NCI-H146 (cell line): ENCODE data around the gene CELF4.

Source experiments
- DNase-seq: peaks from one replicate; lab custom pipeline; 2025; lab: John Stamatoyannopoulos, UW

CELF4 gene

DNA sequence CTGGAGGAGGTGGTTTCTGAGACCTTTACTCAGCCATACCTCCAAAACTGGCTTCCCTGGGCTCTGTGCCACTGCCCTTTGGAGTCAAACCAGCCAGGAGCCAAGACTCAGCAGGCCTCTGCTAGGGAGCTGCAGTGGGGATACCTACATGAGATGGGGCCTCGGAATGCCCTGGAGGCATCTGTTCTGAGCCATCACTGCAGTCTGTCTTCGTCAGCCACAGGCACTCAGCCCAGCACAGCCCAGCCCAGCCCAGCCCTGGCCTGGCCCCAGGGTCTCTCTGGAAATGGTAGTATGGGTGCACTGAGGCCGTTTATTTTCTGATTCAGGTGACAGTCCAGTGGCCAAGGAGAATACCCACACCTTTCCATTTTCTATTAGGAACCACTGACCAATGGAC, 209.8 kb downstream of the CELF4 start:
- no peak for DNase-seq

DNA sequence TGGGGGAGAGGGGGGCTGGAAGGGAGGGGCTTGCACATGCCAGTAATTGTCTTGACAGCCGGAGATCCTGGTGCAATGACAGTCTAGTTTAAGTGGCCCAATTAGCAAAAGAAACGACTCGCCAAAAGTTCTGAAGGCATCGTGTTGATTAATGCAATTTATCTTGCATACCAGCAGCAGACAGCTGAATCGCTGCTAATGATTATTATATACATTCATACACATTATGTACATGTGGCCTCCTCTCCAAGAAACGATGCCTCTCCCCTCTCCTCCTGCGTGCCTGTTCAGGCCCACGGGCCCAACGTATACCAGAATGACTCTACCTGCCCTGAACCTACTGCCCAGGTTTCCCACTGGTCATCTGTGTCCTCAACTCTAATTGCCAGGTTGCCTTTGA, 214.5 kb downstream of the CELF4 start:
- no peak for DNase-seq

DNA sequence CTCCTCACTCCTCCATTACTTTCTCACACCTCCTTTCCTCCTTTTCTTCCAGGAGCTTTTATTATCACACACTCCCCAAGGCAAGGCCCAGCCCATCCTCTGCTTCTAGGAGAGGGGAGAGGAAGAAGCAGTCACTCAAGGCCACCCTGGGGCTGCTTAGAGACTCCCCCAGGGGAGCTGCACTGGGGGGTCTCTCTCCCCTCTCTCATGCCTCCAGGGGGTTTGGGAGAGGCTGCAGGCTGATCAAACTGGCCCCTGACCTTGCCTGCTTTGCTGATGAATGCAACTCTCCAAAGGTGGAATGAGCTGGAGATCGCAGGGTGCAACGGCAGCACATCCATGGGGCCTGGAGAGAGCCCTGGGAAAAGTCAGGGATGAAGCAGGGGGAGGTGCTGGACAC, 216.9 kb downstream of the CELF4 start:
- no peak for DNase-seq

DNA sequence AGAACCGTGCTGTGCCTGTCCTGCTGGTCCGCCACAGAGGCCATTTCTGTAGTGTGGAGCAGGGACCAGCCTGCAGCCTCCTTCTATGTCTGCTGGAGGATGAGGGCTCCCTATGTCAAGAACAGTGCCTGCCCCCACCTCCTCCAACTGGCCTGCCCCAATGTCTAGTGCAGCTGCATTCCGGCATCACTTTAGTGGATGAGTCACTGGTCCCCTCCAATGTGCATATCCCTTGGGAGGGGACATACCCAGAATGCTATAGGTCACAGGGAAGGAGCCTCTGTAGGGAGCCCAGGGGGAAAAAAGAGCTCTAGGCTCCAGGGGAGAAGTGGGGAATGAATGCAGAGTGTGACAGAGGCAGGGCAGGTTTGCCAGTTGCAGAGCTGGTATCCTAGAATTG, 219.6 kb downstream of the CELF4 start:
- peak; percentile 90 for DNase-seq

DNA sequence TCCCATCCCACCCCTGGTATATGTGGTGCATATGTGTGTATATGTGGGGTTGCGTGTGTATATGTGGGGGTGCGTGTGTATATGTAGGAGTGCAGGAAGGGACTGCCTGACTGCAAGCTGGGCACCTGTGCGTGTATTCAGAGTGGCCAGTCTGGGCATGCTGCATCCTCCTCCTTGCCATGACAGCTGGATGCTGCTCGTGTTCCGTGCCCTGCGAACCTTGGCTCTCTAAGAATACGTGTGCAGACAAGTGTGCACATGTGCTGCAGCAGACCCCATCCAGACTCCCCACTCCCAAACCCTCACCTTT, 222.1 kb downstream of the CELF4 start:
- no peak for DNase-seq

DNA sequence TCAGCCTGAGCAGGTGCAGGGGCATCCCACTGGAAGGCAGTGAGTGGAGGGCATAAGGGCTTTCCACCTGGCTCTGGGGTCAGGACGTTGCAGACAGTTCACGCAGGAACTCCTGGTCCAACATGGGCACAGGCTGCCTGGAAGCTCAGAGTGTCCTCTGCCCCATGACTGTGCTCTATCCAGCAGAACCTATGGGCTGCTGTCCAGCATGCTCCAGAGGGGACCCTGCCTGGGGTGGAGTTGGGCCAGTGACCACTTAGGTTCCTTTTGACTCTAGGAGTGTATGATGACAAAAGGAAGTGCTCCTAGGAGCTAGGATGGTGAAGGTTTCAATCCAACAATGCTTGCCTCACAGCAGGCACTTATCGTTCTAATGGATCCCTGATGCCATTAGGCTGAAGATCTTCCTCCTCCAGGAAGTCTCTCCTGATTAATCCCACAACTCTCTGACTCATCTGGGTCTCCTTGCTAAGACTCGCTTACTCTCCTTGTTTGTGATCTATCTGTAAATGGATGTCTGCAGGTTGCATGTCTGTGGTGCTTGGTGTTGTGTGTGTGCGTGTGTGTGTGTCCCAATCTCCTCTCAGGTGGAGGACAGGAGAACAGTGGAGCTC, 224.0 kb downstream of the CELF4 start:
- no peak for DNase-seq

DNA sequence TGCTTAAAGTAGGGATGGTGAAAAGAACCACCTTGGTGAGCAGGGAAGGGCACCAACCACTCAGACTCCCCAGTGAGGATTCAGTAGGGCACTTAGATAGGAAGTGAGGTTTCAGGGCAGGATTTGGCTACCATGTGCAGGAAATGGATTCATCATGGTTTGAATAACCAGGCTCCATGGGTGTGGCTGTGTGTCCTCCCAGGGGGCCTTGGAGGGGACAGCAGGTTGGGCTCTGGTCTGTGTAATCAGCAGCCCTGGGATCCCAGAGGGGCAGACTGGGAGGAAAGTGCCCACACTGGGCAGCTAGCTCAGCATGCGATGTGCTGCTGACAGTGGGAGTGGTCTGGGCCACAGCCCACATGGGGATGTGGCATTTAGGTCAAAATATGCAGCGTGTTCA, 224.6 kb downstream of the CELF4 start:
- peak; percentile 78 for DNase-seq

DNA sequence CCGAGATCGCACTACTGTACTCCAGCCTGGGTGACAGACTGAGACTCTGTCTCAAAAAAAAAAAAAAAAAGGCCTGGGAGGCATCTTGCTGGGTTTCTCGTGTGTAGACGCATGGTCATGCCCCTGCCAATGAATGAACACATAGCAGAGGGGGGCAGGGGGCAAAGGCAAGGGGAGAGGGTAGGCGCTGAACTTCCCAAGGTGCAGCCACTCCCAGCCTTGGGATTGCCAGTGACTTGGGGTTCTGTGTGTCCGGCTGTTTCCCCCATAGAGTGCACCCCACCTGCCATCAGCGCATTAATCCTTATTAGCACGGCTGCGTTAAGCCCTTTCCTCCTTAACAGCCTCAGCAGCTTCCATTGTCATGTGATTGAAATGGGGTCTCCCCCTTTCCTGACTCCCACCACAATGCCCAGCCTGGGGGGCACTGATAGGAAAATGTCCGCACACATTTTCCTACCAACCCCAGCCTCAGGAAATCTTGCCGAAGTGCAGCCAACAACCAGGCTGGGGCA, 225.8 kb downstream of the CELF4 start:
- no peak for DNase-seq

DNA sequence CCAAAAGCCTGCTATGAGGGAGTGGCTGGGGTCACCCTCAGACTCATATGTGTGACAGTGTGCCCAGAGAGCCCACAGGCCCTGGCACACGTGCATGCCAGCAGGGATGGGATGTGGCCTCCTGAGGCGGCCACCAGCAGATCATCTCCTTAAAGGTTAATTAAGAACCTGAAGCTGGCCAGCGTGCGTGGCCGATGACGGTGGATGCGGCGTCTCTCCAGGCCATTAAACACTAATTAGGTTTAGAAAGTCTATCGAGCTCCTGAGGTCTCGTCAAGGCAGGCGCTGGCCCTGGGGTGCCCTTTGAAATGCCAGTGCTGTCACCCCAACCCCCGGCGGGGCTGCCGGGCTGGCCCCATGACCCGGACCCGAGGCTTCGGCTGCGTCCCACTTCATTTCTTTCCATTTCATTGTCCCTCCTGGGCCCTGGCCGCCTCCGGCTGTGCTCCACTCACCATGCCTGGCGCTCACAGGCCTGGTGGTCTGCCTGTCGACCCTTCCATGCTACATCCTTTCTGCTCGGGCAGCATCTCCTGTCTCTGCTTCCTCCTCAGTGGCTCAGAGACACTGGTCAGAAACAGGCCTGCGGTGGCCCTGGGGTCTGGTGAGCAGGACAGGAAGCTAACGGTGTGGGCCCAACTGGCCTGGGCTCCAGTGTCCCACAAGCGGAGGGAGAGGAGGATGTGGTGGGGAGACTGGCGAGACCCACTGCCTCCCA, 228.9 kb downstream of the CELF4 start:
- no peak for DNase-seq

DNA sequence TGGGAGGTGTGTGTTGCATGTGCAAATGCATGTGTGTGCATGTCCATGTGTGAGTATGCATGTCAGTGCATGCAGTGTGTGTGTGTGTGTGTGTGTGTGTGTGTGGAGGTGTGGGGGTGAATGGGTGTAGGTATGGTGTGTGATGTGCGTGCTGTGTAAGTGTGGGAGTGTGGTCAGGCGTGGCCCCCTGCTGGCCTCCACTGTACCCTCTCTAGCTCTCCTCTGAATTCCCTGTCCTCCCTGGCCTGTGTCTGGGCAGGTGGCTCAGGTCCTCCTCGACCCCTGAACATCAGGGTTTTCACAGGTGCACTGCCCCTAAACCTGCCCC, 230.2 kb downstream of the CELF4 start:
- no peak for DNase-seq

DNA sequence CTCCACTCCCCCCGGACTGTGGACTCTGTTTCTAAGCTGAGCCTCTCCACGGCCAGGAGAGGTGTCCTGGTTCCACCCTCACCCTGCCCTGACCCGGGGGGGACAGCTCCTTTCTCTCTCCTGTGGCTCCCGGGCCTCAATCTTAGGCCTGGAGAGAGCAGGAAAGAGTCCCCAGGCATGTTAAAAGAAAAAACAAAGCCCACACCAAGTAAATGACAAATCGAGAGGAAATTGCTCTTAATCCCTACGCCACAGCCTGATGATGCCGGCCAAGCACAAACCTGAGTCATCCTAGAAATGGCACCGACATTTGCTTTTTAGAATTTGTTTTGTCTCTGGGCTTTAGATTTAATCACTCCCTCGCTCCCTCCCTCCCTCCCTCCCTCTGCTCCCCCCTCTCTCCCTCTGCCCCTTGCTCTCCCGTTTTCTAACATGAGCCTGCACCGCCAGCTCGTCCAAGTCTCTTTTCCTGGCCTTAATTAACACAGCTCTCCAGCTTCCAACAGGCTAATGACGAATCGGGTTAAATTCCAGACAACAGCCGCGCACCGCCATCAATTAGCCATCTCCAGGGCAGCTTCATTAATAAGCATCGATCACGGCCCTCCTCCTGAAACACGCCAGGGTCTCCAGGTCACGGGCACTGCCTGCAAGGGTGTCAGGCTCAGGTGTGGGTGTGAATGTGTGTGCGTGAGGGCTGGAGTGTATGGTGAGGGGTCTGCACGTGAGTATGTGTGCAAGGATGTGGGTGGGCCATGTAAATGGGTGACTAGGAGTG, 230.8 kb downstream of the CELF4 start:
- no peak for DNase-seq

DNA sequence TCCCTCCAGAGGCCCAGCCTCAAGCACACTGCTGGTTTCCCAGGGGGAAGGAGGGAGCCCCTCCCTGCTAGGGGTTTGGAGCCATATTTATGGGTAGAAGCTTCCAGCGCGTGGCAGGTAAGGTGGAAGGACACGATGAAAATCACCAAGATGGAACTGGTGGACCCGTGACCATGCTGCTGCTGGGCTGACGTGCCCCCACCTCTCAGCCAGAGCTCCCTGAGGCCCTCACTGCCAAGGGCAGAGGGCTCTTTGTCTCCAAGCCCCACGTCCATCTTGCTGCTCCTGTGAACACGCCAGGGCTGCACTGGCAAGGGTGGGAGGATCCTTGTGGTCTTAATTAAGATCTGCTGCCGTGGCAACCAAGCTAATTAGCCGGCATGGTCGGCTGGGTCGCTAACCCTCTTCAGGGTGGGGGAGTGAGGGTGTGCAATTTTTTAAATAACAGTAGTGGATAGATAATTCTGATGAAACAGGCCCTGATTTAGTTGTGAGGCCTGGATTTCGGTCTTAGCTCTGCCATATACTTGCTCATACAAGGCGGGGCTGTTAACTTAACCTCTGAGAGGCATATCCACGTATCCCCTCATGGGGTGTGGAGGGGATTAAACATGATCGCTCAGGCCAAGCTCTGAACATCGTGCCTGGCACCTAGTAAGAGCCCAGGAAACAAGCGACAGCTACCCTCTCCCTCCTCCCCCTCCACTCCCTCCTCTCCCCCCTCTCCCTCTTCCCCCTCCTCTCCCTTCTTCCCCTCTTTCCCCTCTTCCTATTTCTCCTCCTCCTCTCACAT, 232.8 kb downstream of the CELF4 start:
- peak; percentile 61 for DNase-seq

DNA sequence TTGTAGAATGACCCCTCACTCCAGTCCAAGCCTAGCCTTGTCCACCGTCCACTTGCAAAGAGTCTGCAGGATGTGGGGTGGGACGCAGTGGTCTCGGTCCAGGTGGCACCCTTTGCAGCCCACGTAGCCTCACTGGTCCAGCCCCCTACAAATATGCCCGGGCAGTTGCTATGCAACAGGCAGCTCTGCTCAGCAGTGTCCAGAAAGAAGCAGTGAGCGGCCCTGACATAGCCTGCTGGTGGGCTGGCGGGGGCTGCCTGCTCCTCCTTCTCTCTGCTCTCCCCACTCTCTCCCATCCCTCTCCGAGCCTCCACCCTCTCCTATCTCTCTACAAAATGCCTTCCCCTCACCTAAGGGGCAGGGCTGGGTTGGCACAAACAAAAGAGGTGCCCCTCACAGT, 233.4 kb downstream of the CELF4 start:
- DNase-seq = no peak

DNA sequence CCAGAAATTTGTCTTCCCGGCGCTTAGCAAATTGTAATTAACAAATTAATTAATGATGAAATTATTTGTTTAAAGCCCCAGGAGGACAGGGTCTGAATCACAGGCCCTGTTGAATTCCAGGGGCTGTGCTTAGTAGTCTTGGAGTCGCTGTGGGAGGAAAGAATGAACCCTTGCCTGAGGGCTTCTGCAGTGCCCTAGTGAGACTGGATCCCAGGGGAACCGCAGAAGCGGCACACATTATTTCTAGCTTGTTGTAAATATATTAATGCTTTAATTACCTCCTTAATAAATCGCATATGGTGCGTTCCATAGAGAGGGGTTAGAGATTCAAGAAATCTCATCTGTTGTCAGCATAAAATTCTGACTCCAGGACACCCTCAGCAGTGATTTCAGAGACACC, 235.4 kb downstream of the CELF4 start:
- no peak for DNase-seq

DNA sequence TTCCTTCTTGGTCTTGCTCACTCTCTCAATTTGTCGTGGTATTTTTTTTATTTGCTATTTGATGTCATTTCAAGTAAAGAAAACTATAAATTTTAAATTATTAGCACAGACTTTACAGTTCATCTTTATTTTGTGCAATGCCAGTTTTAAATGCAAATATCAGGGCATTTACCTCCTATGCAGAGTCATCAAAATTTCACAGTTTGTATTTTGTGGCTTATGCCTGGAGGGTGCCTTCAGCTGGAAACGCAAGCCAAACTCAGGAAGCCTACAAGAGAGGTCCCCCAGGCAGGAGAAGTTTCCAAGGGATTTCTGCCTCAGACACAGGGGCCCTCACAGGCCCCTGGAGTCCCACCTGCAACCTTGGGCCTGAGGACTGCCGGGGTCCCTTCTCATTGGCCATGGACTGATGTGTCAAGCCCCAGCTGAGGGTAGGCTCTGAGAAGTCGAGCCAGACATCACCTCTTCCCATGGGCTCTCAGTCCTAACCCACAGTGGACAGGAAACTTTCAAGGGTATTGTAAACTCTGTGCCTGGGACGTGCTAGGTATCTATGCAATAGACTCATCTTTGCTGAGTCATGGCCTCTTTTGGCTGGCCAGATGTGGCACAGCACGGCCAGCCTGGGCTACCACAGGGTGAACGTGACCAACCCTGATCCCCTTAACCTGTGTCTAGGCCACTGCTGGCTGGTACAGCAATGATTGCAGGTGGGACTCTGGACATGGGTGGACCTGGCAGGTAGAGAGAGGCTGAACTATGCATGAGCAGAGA, 236.5 kb downstream of the CELF4 start:
- DNase-seq = no peak

DNA sequence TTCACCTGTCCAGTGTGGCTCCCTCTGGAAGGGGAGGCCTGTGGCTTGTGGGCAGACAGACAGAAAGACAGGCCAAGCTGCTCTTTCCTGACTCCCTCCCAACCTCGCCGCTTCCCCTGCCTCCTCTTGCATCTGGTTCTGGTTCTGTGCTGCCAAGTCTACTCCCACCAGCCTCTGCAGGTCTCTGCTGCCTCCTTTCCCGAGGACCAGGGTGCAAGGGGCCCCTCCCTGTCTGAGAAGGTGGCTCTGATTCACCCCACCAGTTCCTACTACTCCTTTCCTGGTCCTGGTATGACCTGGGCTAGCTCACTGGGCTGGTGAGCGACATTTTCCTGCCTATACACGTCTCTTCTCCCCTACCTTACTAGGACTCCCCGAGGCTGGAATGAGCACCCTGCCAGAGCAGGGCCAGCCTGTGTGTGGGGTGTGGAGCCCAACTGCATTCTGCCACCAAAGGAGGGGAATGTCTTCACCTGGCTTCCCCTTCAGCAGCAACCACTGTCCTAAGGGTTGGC, 238.5 kb downstream of the CELF4 start:
- DNase-seq = no peak

DNA sequence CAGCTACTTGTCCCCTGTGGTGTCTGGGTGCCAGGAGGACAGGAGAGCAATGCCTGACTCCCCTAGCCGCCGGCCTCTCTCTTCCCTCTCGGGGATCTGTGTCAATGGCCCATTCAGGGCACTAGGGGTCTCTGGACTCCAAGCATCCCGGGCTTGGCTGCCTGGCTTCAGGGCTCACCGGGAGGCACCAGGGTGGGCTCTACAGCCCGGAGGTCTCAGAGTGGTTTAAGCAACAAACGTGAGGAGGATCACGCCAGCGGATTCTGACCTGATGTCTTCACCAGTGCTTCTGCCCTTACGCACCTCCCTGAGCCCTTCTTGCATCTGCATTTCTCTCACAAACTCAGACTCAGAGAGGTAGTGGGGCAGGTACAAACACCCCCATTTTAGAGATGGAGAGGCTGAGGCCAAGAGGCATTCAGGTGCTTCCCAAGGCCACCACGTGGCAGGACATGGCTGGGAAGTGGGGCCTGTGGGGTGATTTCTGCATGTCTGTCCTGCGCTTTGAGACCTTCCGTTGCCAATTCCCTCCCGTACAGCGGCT, 243.0 kb downstream of the CELF4 start:
- peak; percentile 52 for DNase-seq

DNA sequence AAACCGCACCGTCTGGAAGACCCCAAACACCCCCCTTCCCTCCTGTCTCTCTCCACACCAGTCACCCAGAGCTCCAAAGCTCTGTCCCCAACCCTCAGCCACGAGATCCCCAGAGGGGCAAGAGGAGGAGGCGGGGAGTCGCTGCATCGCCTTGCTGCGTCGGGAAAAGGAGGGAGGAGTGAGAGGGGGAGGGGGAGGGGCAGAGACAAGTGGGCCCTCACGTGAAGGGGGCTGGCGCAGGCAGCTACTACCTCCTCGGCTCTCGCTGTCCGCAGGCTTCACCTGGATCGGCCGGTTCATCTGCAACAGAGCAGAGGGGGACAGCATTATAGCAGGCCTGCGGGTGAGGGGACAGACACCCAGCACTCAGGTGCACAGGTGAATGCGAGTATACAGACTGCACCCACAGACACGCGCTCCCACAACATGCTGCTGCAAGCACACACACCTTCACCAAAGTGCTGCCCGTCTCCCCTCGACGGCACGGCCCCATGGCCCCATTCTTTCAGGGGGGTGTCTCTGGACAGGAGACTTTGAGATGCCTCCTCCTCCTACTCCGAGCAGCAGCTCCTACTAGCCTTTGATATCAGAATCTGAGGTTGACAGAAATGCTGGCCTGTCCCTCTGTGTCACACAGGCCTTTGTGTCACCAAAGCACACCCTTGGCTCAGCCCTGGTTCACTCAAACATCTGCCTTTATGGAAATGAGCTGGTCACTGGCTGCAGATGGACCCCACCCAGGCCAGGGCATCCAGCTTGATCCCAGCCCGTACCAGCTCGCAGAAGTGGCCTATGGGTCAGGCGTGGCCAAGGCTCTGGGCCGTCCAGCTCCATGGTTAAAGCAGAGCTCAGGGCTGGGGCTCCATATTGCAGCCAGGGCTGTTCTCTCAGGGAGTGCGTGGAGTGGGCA, 243.8 kb downstream of the CELF4 start:
- no peak for DNase-seq

DNA sequence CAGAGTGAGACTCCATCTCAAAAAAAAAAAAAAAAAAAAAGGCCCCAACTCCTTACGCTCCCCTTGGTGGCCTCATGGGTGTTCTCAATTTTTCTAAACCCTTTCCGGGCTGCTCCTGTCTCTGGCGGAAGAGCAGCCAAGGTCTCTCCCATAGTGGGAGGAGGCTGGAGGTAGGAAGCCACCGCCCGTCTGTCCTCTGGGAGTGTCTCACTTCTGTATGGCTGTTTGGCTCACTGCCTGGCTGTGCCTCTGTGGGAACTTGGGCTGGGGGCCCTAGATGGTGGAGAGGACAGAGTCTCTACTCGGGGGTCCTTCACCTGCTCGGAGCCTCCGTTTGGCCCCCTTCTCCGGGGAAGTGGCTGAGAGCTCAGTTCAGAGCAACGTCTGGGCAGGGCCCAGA, 245.3 kb downstream of the CELF4 start:
- no peak for DNase-seq
